T-helper 1 cell treated with Interleukin-12 subunit alpha and Interleukin-12 subunit beta and Interleukin-4 antibody, amounts not matched to agents 30 ng/mL and 1 ng/mL, for 36 hours (primary cell): ENCODE data around the gene MGLL. TPM values are rescaled to one million over a fixed set of nuclear protein-coding genes. Genes with fewer than 3 reads are reported as not detected.

Source experiments
- intact Hi-C: fragments of 100-400 bp; cut with micrococcal nuclease; formaldehyde crosslinking; loops from one replicate; pipeline ENCODE4 v1.15.1; 2024
- total RNA-seq: library from RNA; stranded (reverse); gene quantifications from 2 replicates; pipeline ENCODE4 v1.2.3, GENCODE V29; 2022

Gene MGLL
- total RNA-seq, 1 donor from 2014 or later: 1.9 TPM

DNA sequence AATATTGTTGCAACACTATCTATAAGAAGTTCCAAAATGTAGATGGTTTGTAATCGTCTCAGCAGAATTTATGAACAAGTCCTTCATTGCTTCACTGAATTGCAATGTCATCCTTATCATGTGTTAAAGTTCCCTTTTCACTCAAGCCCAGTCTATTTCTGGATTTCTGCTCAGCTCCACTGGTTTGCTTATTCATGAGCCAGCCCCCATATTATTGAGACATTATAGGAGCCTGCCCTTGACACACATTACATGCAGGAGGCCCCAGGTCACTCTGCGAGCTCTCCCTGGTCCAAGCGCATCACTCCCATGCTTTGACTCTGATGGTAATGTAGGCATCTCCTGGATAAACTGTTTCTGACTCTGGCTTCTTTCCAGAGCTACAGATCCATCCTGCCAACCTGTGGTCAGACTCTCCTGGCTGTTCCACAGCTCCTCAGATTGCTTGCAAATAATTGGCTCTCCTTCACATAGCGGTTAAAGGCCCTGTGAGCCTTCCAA is 92.7 kb downstream of the MGLL start:
- intact Hi-C loops: no loop called here

DNA sequence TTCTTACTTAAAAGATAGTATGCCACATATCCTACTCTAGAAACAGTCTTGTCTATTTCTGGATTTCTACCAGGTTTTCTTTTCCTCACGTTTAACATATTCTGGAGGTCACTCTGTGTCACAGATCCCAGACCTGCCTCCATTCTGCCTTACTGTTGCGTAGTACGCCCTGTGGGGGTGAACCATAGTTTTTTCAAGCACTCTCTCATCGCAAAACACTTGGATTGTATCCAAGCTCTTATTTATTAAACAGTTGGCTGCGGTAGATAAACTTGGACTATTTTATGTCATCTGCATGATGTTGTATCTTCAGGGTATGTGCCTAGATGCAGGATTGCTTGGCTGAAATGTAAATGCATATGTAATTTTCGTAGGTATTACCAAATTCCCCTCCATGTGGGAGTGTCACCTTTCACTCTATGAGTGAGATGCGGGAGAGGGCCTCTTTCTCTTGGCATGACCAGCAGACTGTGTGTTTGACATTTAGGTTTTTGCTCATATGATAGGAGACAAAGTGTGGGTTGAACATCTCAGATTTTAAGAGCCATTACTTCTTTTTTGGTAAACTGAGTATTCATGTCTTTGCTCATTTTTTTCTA is 93.8 kb downstream of the MGLL start:
- intact Hi-C loops: no loop called here

DNA sequence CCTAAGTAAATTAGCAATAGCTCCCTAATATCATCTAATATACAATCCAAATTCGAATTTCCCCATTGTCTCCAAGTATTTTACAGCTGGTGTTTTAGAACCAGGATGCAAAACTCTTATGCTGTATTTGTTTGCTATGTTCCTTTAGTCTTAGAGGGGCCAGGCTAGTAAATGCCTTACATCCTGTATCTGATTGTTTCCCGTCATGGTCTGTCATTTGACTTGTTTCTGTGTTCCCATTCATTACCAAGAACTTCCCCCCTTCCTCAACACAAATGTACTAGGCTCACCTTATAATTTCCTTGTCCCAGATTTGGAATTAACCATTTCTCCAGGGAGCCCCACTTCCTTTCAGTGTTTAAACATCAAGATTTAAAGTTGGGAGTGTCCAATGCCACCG is 95.4 kb downstream of the MGLL start:
- intact Hi-C loops: no loop called here

DNA sequence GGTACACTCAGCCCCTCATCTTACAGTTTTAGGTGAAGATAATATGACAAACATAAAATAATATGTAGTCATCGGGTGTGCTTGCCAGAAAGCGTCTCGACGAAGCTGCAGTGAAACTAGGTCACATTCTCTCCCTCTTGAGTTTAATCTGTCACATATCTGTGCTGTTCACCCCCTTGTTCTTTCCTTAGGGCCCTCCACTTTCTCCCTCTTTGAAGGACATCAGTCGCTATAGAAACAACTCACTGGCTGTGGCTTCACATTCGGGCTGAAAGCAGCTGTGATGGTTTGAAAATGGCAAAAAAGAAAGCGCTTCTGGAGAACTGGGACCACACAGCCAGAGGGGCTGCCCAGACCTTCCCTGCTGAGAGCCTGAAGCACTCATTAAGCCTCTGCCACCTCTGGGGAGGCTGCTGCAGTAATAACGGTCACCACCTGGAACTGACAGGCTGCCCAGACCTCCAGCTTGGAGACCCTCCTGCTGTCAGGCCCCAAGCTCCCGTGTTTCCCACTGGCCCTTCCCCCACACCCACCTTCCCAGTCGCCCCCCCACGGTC is 99.2 kb downstream of the MGLL start:
- intact Hi-C loops: no loop called here

DNA sequence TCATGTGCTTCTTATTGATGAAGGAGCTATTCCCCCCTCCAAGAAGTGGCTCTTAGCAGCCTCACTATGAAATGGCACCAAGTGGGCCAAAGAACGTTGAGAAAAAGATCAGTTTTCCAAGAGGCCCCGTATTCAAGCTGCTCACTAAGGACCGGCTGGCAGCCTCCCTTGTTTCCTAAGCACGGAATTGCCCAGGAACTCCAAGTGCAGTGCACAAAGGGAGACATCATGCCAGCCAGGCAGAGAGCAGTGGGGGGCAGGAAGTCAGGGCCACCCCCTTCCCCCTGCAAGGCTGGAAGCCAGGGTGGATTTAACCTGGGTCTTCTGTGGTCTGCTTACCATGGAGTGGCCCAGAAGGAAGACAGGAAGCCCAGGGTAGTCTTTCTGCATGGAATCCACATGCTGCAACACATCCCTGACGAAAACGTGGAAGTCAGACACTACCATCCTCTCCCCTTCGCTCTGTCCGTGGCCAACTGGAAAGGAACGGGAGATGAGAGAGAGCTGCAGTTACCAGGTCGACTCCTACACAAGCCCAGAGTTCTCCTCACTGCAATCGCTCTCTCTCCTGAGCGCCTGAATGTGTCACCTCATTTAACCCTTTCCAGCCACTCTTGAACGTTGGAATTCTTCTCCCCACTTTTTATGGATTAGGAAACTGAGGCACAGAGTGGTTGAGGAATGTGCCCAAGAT is 100.1 kb downstream of the MGLL start:
- intact Hi-C loops: no loop called here

DNA sequence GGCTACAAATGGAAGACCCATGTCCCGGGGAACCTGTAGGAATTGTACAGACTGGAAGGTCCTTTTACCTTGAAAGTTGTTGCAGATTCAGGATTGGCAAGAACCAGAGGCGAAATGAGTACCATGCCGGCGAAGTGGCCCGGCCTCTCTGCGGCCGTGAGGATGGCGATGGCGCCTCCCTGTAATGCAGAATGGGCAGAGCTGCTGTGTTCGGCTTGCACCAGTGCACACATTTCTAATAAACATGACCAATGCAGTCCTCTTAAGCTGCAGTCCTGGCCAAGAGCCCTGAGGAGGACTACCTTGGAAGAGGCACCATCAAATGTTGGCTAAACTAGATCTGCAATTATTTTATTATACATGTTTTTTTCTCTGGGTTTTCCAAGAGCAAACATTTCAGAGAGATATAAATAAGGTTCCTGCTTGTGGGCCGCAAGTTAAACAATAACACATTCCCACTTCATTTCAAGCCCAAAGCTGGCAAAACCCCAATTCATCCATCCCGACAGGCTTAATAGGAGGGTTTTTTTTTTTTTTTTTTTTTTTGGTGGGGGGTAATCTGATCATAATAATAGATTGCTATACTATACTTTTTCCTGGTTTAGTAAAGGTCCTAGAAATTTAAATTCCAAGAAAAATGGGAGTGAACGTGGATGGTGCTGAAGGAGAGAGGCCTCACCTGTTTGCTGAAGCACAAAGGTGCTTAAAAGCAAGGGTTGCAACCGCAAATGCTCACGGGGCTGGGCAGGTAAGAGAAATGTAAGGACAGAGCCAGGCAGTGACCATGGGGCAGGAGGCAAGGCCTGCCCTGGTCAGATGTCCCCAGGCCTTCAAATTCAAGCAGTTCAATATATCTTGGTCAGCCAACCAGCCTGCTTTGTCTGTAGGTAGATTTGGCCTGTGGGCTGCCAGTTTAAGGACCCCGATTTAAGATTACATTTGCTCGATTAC is 101.1 kb downstream of the MGLL start:
- intact Hi-C loops: no loop called here

DNA sequence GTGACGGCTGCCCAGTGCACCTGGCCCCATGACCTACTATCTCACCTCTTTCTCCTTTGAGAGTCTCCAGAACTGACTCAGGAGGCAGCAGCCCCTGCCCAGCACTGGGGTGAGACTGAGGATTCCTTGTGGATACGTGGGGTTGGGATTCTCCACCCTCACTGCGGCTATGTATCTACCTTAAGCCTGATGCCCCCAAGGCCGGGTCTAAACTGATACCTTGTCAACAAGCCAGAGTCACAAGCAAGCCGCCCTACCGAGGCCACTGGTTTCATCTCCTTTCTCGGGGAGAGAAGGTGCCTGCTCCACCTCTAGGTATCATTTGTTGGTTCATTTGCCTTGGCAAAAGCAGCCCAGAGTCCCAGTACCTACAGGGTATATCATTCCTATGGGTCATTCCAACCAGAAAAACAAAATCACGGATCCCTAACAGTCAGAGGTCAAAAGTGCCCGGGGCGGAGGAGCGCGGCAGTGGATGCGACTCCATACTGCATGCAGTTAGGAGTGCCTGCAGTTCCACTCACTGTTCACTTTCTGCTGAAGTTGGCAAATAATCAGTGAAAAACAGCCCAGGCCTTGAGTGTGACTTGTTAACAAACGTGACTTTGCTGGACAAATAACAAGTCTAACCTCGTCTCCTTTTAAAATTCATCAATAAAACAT is 102.0 kb downstream of the MGLL start:
- intact Hi-C loops: no loop called here

DNA sequence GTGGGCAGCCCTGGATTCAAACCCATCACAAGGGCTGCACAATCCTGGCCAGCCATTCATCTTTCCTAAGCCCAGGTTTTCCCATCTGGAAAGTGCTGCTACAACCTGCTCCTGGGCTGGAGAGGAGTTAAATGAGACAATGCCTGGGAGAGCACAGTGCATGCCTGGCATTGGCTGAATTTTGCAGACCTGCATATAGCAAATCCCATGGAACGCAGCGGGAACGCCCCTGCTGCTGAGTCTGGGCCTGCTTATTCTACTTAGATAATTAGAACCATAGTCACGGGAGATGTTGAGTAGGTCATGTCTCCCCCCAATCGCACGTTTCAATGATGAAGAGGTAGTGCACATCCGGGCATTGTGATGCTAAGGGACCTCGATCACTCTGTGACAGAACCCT is 102.9 kb downstream of the MGLL start:
- intact Hi-C loops: no loop called here

DNA sequence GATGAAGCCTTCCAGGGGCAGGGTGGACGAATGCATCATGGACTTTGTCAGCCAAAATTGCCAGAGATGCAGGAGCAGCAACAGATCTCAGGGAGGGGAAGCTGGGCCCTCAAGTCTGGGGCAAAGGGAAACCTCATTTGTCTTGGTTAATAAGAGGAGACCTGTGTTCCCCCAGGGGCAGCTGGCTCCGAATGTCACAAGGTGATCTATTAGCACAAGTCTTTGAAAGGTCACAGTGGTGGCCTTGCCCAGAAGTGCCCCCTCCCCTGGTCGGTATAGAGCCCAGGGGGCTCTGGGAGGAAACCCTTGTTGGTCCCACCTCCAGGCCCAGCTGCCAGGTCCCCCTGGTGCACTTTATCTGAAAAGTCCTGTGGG is 103.4 kb downstream of the MGLL start:
- intact Hi-C loops: no loop called here

DNA sequence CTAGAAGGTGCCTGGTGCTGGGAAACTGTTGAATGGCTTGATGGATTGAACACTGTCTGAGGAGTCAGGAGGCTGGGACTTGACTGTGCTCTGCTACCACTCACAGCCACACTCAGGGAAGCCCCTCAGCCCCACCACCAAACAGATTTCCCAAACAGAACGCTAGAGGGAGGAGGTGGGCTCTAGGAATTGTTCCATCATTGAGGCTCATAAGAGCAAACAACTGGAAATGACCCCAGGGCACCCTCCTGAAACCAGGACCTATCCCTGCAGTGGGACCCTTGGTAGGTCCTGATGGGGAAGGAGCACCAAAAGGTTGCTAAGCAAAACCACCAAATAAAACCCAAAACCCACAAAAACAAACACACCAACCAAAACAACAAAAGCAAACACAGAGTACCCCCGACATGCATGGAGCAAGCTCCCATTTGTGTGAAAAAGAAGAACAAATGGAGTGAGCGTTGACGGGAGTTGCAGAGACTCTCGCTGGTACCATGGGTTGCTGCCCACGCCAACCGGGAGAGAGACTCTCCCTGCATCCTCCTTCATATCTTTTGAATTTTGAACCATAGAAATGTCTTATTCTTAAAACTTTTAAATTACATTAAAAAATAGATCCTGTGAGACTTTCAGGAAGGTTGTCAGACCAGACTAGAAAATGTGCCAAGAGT is 103.9 kb downstream of the MGLL start:
- intact Hi-C loops: no loop called here

DNA sequence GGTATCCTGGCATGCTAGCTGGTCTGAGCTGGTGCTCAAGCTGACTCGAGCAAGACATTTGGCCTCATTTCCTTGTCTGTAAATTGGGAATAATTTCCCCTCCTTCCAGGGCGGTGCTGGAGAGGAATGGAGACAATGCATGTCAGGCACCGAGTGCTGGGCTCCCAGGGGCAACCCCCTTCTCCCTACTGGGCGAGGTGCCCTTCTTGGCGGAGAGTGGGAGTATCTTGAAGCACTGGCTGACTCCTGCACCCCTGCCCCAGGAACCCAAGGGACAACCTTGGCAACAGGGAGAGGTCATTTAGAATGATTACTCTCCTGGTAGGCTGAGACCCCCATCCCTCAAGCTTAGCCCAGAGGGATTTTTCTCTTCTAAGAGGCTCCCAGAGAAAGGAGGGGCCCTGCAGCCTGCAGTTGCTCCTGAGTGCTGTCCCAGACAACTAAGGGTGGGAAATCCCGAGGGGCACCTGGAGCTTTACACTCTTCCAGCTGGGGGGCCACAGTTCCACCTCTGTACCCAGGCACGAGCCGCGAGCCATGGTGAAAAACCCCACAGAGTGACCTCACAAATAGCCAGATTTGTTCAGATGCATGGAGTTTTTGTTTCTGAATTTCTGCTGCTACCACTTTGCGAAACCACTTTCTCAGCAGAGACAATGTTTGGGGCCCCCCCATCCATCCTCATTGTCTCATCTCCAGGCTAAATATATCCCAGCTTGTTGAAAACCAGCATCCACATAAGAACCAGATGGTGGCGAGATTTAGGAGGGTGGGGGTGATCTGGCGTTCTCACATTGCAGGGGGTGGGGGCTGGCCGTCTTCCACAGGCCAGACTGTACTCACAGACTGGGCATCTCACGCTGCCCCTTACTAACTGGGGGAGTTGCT is 104.7 kb downstream of the MGLL start:
- intact Hi-C loops: no loop called here

DNA sequence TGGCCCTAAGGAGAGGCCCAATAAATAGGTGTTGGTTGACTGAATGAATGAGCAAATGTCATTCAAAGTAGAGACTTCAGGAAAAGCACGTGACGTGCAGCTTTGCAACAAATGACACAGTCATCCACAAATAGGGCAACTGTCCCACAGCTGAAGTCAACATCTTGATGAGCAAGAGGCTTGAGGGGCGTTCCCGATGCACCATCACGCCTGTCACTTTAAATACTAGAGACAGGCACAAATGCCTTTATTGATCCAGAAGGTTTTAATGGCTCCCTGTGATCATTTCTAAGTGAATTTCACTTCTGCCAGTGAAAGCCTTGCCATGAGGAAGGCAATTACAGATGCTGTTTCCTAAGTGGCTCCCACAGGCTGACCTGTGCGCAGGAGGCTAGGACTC is 105.9 kb downstream of the MGLL start:
- intact Hi-C loops: no loop called here

DNA sequence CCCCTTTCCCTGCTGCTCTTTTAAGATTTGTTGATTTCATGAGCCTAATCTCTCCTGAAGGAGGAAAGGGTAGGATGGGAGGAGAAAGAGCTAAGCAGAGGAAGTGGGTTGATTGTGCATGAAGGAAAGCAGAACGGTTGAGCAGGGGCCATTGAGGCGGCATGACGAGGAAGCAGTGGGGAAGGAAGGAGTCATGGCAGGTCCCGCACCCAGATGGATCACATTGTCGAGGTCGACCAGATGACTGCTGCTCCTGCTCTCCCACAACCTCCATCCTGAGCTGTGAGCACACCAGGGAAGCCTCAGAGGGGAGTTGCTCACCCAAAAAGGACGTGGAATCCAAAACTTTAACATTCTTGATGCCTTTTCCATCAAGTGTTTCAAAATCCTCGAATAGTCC is 106.8 kb downstream of the MGLL start:
- intact Hi-C loops: no loop called here

DNA sequence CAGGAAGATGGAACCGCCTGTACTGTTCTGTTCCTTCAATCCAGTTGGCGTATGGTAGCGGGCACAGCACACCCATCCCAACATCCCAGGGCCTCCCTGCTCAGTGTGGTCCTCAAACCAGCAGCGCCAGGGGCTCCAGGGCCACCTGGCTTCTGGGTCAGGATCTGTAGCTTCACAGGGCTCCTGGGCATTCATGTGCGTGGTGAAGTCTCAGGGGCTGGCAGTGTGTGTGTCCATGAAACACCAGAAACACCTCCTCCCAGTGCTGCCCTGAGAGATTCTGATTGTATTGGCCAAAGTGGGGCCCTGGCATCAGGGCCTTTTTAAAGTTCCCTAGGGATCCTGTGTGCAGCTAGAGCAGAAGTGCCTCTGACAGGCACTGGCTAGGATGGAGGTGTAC is 107.4 kb downstream of the MGLL start:
- intact Hi-C loops: no loop called here

DNA sequence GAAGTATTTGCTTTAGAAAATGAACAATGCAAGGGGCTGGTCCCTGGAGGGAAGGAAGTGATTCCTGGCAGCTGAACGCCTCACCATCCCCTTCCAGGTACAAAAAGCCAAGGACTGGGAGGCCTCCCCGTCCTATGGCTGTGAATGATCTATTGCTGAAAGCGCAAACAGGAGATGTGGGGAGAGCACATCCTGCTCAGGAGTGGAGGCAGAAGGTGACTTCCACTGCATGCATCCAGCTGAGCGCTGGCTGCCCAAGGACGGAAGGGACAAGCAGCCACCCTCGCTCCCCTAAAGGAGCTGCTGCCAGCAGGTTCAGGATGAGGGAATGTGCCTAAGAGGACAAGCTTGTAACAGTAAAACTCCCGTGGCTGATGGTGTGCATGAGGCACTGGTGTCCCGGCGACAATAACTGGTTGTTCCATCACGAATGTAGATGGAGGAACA is 108.2 kb downstream of the MGLL start:
- intact Hi-C loops: no loop called here

DNA sequence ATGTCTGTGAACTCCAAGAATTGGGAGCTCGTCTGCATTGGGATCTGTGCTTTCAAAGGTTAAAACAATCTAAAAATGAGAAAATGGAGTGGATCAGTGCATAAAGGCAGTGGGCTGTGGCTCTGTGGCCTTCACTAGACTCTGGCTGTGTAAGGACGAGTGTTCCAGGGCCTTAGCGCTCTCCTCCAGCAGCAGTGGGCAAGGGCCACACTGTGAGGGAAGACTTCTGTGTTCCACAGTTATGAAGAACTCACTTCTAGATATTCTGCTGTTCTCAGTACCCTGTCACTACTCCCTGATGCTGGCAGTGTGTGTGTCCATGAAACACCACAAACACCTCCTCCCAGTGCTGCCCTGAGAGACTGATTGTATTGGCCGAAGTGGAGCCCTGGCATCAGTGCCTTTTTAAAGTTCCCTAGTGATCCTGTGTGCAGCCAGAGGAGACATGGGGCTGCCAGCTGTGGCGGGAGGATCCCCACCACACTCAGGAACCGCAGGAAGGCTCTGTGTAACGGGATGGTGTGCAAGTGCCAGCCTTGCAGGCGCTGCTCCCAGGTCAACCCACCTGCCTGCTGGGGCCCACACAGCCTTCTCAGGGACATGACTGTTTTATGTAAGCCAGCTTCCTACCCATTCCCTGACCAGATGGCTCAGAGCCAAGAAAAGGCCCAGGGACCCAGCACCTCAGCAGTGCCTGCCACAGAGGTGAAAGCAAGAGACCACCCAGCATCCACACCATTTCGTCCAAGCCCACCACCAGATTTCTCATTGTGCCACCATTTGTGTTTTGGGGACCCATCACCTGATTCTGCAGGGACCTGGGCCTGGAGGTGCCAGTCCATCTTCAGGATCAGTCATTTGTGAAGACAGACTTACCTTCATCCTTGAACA is 109.2 kb downstream of the MGLL start:
- intact Hi-C loops: no loop called here

DNA sequence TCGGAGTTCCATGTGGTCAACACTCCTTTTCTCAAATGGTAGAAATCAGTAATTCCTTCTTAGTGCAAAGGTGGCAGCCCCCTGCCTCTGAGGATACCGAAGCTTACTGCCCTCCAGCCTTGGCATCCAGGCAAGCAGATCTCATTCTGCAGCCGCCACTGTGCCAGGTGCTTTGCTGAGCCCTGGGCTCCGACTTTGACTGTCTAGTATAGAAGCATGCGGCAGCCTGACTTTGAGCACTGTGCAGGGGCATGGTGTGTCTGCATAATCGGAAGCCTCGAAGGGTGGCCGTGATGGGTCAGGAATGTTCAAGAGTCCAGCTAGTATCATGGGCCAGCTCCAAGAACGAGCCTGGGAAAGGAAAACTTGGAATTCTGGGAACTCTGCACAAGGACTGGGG is 109.9 kb downstream of the MGLL start:
- intact Hi-C loops: no loop called here

DNA sequence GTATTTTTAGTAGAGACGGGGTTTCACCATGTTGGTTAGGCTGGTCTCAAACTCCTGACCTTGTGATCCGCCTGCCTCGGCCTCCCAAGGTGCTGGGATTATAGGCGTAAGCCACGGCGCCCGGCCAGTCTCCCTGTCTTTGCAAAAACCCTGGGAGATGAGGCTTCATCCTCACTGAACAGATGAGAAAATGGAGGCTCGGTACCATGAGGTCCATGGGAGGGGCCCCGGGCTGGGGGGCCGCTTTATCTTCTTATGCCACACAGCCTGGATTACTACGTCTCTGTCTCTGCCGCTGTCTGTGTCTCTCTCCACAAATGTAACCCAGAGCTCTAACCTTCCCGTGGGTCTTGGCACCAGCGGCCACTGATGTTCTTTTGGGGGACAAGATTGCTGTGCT is 110.4 kb downstream of the MGLL start:
- intact Hi-C loops: no loop called here
